Measurements from ENCODE around the gene GUCY1B1. TPM values are rescaled to one million over a fixed set of nuclear protein-coding genes. Genes with fewer than 3 reads are reported as not detected.

The GUCY1B1 gene
- total RNA-seq, 1 experiment from 2014 or later: not detected

DNA sequence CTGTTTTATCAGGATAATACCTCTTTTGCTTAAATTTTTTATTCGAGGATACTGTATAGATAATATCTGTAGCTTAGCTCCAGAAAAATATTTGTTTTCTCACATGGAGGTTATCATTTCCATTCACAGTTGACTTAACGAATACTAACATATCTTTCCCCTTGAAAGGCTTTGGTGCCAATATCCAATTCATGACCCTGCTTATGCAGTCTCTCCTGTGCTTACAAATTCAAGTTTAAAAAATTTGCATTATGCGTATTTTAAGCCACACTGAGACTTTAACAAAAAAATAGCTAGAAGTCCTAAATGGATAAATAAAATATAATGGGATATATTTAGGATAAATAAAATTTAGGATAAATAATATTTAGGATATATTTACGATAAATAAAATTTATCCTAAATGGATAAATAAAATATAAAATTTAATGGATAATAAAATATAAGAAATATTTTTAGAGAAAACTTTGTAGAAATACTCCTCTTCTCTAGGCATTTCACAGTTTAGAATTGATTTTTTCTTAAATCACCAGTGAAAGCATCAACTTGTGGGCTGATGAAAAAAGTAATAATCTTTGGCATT, 22.5 kb downstream of the GUCY1B1 start:
- TF ChIP-seq TCF7L2 (IDR thresholded peaks at IDR 0.05; ENCODE audit: borderline replicate concordance, extremely low read depth, insufficient read depth, insufficient read length): no peak
- TF ChIP-seq, protein P1, sequence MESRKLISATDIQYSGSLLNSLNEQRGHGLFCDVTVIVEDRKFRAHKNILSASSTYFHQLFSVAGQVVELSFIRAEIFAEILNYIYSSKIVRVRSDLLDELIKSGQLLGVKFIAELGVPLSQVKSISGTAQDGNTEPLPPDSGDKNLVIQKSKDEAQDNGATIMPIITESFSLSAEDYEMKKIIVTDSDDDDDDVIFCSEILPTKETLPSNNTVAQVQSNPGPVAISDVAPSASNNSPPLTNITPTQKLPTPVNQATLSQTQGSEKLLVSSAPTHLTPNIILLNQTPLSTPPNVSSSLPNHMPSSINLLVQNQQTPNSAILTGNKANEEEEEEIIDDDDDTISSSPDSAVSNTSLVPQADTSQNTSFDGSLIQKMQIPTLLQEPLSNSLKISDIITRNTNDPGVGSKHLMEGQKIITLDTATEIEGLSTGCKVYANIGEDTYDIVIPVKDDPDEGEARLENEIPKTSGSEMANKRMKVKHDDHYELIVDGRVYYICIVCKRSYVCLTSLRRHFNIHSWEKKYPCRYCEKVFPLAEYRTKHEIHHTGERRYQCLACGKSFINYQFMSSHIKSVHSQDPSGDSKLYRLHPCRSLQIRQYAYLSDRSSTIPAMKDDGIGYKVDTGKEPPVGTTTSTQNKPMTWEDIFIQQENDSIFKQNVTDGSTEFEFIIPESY (IDR thresholded peaks at IDR 0.05; ENCODE audit: extremely low read depth, insufficient replicate concordance, low read length): no peak
- TF ChIP-seq EZH2phosphoT487 (IDR thresholded peaks at IDR 0.05; ENCODE audit: borderline replicate concordance): no peak
- TF ChIP-seq POLR2AphosphoS5 (IDR thresholded peaks at IDR 0.05; ENCODE audit: low read depth, low read length): no peak
- TF ChIP-seq FOSL1 (IDR thresholded peaks at IDR 0.05; ENCODE audit: low read depth): no peak
- TF ChIP-seq EGR1 (IDR thresholded peaks at IDR 0.05; ENCODE audit: low read depth): no peak
- TF ChIP-seq, protein P2, sequence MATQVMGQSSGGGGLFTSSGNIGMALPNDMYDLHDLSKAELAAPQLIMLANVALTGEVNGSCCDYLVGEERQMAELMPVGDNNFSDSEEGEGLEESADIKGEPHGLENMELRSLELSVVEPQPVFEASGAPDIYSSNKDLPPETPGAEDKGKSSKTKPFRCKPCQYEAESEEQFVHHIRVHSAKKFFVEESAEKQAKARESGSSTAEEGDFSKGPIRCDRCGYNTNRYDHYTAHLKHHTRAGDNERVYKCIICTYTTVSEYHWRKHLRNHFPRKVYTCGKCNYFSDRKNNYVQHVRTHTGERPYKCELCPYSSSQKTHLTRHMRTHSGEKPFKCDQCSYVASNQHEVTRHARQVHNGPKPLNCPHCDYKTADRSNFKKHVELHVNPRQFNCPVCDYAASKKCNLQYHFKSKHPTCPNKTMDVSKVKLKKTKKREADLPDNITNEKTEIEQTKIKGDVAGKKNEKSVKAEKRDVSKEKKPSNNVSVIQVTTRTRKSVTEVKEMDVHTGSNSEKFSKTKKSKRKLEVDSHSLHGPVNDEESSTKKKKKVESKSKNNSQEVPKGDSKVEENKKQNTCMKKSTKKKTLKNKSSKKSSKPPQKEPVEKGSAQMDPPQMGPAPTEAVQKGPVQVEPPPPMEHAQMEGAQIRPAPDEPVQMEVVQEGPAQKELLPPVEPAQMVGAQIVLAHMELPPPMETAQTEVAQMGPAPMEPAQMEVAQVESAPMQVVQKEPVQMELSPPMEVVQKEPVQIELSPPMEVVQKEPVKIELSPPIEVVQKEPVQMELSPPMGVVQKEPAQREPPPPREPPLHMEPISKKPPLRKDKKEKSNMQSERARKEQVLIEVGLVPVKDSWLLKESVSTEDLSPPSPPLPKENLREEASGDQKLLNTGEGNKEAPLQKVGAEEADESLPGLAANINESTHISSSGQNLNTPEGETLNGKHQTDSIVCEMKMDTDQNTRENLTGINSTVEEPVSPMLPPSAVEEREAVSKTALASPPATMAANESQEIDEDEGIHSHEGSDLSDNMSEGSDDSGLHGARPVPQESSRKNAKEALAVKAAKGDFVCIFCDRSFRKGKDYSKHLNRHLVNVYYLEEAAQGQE (IDR thresholded peaks at IDR 0.05; ENCODE audit: low read depth): no peak
- TF ChIP-seq EZH2 (IDR thresholded peaks at IDR 0.05): no peak
- TF ChIP-seq SRF (IDR thresholded peaks at IDR 0.05; ENCODE audit: low read depth): no peak
- TF ChIP-seq SIN3A (IDR thresholded peaks at IDR 0.05; ENCODE audit: low read depth): no peak
- TF ChIP-seq, protein P3, sequence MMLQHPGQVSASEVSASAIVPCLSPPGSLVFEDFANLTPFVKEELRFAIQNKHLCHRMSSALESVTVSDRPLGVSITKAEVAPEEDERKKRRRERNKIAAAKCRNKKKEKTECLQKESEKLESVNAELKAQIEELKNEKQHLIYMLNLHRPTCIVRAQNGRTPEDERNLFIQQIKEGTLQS (IDR thresholded peaks at IDR 0.05): no peak
- DNase-seq (ENCODE audit: low read depth, low spot score) (no peak), ATAC-seq (no peak)
- ChIA-PET POLR2A (no interaction called here), RAD21 (ENCODE audit: low non-redundant PET in 1 of 2, low total read pairs in 2 of 2, uncharacterized antibody in 2 of 2, unreplicated experiment in 2 of 2) (no interaction called here), CTCF (no interaction called here)
- H3K36me3 ChIP-seq (ENCODE audit: control insufficient read depth in 1 of 2, insufficient read depth in 2 of 2, low read length in 2 of 2): no peaks in the 10 kb centered on the region
- no peak overlapping the region for H3K27ac ChIP-seq (ENCODE audit: low read depth, low read length)
- H3K79me2 ChIP-seq (ENCODE audit: insufficient read depth, low read length): no peaks in the 10 kb centered on the region
- no peaks in the 10 kb centered on the region for H4K20me1 ChIP-seq (ENCODE audit: insufficient read depth)
- intact Hi-C loops (cut with micrococcal nuclease): no loop called here
- no peak overlapping the region for H3K4me3 ChIP-seq (replicated peaks in 1 of 2; ENCODE audit: low read depth in 1 of 2, low read length in 2 of 2)
- H3K9me2 ChIP-seq (ENCODE audit: insufficient read depth): no peaks in the 10 kb centered on the region
- no peak overlapping the region for H3K4me2 ChIP-seq (ENCODE audit: low read length)
- H2AFZ ChIP-seq (ENCODE audit: low read depth, low read length, poor library complexity, severe bottlenecking): no peak overlapping the region
- no peaks in the 10 kb centered on the region for H3K27me3 ChIP-seq (ENCODE audit: insufficient read depth, low read length)
- H3K9ac ChIP-seq (ENCODE audit: low read length): no peak overlapping the region
- no TSS peak for BruUV-seq (replicated peaks)
- H3K4me1 ChIP-seq (ENCODE audit: control insufficient read depth in 1 of 2, insufficient read depth in 2 of 2, low read length in 2 of 2): no peaks in the 10 kb centered on the region
- no peaks in the 10 kb centered on the region for H3K9me3 ChIP-seq (ENCODE audit: control insufficient read depth in 1 of 2, insufficient read depth in 1 of 2, low read depth in 1 of 2, low read length in 2 of 2)

Measured in HCT116 (cell line).